Stomach (tissue), 9 donors: ENCODE data around the gene MYO5B. TPM values are rescaled to one million over a fixed set of nuclear protein-coding genes. Genes with fewer than 3 reads are reported as not detected.

Experiments
- DNase-seq, 2 donors: peaks; one replicate each; pipeline versions ENCODE4 v3.0.0 to v3.0.0-alpha.2; 2013 to 2019
- H3K27ac ChIP-seq, 5 donors: fragments of 200-600 bp in 4 of 5; sonication (generic) in 4 of 5; one replicate each; pipeline ENCODE4 v1.5.1; 2013 to 2019; ENCODE audit warnings: mild to moderate bottlenecking in 1 of 5, moderate library complexity in 1 of 5
- H3K27me3 ChIP-seq, 3 donors: fragments of 200-600 bp; sonication (generic); one replicate each; pipeline ENCODE4 v1.5.1; 2017 to 2019; ENCODE audit warnings: mixed run types in 1 of 3
- H3K36me3 ChIP-seq, 4 donors: fragments of 200-600 bp; sonication (generic); 1 replicate in 3 of 4; 2 replicates in 1 of 4; pipeline ENCODE4 v1.5.1; 2016 to 2019
- H3K4me1 ChIP-seq, 4 donors: fragments of 200-600 bp; sonication (generic); one replicate each; pipeline ENCODE4 v1.5.1; 2016 to 2019
- H3K4me3 ChIP-seq, 4 donors: fragments of 200-600 bp; sonication (generic) in 3 of 4; one replicate each; pipeline ENCODE4 v1.5.1; 2016 to 2019; ENCODE audit warnings: mild to moderate bottlenecking in 1 of 4
- H3K9me3 ChIP-seq, 4 donors: fragments of 200-600 bp; sonication (generic); one replicate each; pipeline ENCODE4 v1.5.1; 2016 to 2019
- EP300 ChIP-seq: sonication (generic); formaldehyde crosslinking; IDR thresholded peaks from one replicate; pipeline ENCODE4 v1.6.1; 2017; ENCODE audit warnings: antibody characterized with exemption
- POLR2A ChIP-seq, 4 donors: fragments of 450-650 bp; IDR thresholded peaks; one replicate each; pipeline ENCODE4 v1.6.1; 2016; ENCODE audit warnings: antibody characterized with exemption in 4 of 4, control low read depth in 2 of 4, mild to moderate bottlenecking in 1 of 4, moderate library complexity in 1 of 4
- POLR2AphosphoS5 ChIP-seq, 3 donors: sonication (generic); formaldehyde crosslinking; IDR thresholded peaks; one replicate each; pipeline ENCODE4 v1.6.1; 2016; ENCODE audit warnings: antibody characterized with exemption in 3 of 3
- WGBS, 5 donors: extraction: QIAGEN DNeasy Blood & Tissue Kit in 3 of 5; methylation state at CpG; one replicate each; pipeline versions ENCODE4 v1.1.5 to v1.1.7; 2013 to 2018; 5-methylcytosine and 5-hydroxymethylcytosine counted together
- intact Hi-C: fragments of 100-400 bp; cut with DNase I; formaldehyde crosslinking; loops from one replicate; pipeline ENCODE4 v1.15.1; 2023; ENCODE audit warnings: low total_unique reads
- polyA plus RNA-seq, 3 donors: library from polyadenylated mRNA; stranded (reverse); fragments of 200-250 nt; gene quantifications; one replicate each; pipeline ENCODE4 v1.2.3, GENCODE V29; 2013
- total RNA-seq, 5 donors: library from RNA; depleted of rRNA; stranded (reverse); fragments of >200 nt; gene quantifications; one replicate each; pipeline versions ENCODE4 v1.1.0 to v1.2.3, GENCODE V29; 2014 to 2016
- TF ChIP-seq, protein P1 (sequence below), 7 experiments: fragments of 450-650 bp in 4 of 7; fragments of 200-600 bp in 3 of 7; sonication (generic) in 3 of 7; IDR thresholded peaks; one replicate each; pipeline ENCODE4 v1.5.1; 2016 to 2019; ENCODE audit warnings: antibody characterized with exemption in 7 of 7, control low read depth in 2 of 7, mild to moderate bottlenecking in 1 of 7
- donor health status: healthy with polysubstance abuse.
- donor health status: Bipolar disorder and iron deficiency.
- donor health status: healthy.

MYO5B gene
- total and polyA plus RNA-seq, 8 donors, result 13.6 to 224 (median 33.7) TPM

- WGBS, 5 donors, result 87 to 96% (median 92%) methylated on average over 9 to 10 of the region's 10 CpGs
These were observed 351.8 kb downstream of the MYO5B start for GRCh38 chr18:49843131-49843530.

GRCh38 chr18:49842656-49843055 is 352.3 kb downstream of the MYO5B start:
- Histone ChIP-seq H3K27me3 (no peaks in the 10 kb centered on the region), H3K9me3 (no peaks in the 10 kb centered on the region), H3K36me3 (peaks cover 3 to 50% (median 32%) of the 10 kb centered on the region in 4 donors), H3K4me3 (no peak overlapping the region), H3K27ac (no peak overlapping the region), H3K4me1 (peaks cover 0 to 16% (median 5%) of the 10 kb centered on the region in 4 donors)
- no peak for DNase-seq
- WGBS, 5 donors, result 84 to 93% (median 92%) methylated on average over 4 of the region's 4 CpGs
- intact Hi-C loops, result no loop called here
- TF ChIP-seq EP300 (no peak), POLR2A (IDR thresholded peaks at IDR 0.05) (no peak), POLR2AphosphoS5 (IDR thresholded peaks at IDR 0.05) (no peak)
- TF ChIP-seq, protein P1, sequence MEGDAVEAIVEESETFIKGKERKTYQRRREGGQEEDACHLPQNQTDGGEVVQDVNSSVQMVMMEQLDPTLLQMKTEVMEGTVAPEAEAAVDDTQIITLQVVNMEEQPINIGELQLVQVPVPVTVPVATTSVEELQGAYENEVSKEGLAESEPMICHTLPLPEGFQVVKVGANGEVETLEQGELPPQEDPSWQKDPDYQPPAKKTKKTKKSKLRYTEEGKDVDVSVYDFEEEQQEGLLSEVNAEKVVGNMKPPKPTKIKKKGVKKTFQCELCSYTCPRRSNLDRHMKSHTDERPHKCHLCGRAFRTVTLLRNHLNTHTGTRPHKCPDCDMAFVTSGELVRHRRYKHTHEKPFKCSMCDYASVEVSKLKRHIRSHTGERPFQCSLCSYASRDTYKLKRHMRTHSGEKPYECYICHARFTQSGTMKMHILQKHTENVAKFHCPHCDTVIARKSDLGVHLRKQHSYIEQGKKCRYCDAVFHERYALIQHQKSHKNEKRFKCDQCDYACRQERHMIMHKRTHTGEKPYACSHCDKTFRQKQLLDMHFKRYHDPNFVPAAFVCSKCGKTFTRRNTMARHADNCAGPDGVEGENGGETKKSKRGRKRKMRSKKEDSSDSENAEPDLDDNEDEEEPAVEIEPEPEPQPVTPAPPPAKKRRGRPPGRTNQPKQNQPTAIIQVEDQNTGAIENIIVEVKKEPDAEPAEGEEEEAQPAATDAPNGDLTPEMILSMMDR (IDR thresholded peaks at IDR 0.05), result no peak

More at GRCh38 chr18:49843131-49843530, 351.8 kb downstream of the MYO5B start:
- Histone ChIP-seq H3K27me3 (peaks cover 0 to 4% (median 0%) of the 10 kb centered on the region in 3 donors), H3K4me1 (peaks cover 0 to 16% (median 5%) of the 10 kb centered on the region in 4 donors), H3K36me3 (peaks cover 3 to 50% (median 32%) of the 10 kb centered on the region in 4 donors), H3K4me3 (no peak overlapping the region), H3K27ac (no peak overlapping the region), H3K9me3 (no peaks in the 10 kb centered on the region)
- DNase-seq, result no peak
- intact Hi-C loops, result no loop called here
- no peak for TF ChIP-seq EP300
- TF ChIP-seq, protein P1 (IDR thresholded peaks at IDR 0.05), result no peak
- TF ChIP-seq POLR2AphosphoS5 (IDR thresholded peaks at IDR 0.05), result no peak
- TF ChIP-seq POLR2A (IDR thresholded peaks at IDR 0.05), result no peak

DNA sequence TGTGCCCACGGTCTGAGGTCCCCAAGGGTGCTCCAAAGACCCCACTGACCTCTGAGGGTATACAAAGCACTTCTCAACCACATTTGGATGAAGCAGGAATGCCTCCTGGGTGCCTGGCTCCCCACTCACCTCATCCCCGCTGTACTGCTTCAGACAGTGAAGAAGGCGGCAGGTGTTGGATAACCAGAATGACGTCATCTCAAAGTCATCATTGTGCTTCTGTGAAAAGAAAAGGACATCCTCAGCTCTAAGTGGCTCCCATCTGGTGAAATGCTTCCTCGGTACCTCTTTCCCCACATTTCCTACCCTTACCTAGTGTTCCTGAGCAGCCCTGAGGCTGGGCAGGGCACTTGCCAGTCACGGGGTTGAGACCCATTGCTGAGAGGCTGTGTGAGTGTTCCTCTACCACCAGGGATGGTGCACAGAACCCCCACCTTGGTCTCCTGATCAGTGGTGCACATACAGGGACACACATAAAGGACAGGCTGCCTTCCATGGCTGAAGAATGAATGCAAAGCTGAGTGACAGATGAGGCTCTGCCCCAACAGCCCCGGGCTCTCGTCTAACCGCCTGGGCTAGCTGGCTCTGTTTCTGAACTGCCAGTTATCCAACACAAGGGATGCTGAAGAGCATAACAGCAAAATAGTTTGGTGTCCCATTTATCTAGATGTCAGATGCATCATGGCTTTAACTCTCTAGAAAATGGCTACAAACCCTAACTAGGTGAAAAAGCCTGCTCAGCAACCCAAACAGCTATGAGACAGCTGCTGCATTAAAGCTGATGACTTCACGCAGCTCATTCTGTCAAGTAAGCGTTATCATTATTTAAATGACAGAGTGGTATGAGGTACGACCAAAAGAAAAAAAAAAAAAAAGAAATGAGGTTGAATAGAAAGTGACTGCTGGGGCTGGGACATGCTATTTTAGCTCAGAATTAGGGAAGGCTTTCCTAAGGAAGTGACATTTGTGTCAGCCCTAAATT is 353.4 kb downstream of the MYO5B start:
- Histone ChIP-seq H3K4me3 (no peak overlapping the region), H3K4me1 (peaks cover 0 to 20% (median 6%) of the 10 kb centered on the region in 4 donors), H3K27ac (no peak overlapping the region), H3K27me3 (no peaks in the 10 kb centered on the region), H3K36me3 (peaks cover 3 to 53% (median 36%) of the 10 kb centered on the region in 4 donors), H3K9me3 (no peaks in the 10 kb centered on the region)
- TF ChIP-seq POLR2AphosphoS5 (IDR thresholded peaks at IDR 0.05), result no peak
- TF ChIP-seq, protein P1 (IDR thresholded peaks at IDR 0.05), result no peak
- TF ChIP-seq EP300, result no peak
- no peak for TF ChIP-seq POLR2A (IDR thresholded peaks at IDR 0.05)
- no peak for DNase-seq
- 84 to 92% (median 89%) methylated on average over 11 to 12 of the region's 12 CpGs for WGBS, 5 donors
- intact Hi-C loops, result no loop called here

DNA sequence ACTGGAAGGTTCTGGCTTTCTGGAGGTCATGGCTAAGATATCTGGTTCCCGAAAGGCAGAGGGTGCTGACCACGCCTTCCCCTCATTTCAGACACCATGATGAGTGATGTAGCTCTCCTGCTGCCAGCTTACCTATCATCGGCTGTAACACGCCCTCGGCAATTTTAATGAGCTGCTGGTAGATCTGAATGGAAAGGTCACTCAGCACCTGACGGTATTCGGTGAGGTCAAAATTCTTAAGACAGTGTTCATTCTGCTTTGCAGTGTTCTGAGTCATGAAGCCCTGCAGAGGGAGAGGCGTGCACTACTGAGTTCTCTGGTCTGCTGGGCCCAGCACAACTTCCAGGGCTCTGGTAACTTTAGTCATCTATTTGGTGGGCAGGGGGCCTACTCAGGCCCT is 355.9 kb downstream of the MYO5B start:
- peaks cover 3 to 53% (median 32%) of the 10 kb centered on the region in 4 donors for H3K36me3 ChIP-seq
- intact Hi-C loops, result no loop called here

More for the DNA sequence above, 355.9 kb downstream of the MYO5B start:
- DNase-seq, result no peak
- H3K4me3 ChIP-seq, result no peak overlapping the region
- no peak for TF ChIP-seq EP300
- no peak for TF ChIP-seq POLR2A (IDR thresholded peaks at IDR 0.05)
- TF ChIP-seq, protein P1 (IDR thresholded peaks at IDR 0.05), result no peak
- no peak for TF ChIP-seq POLR2AphosphoS5 (IDR thresholded peaks at IDR 0.05)
- peaks cover 0 to 35% (median 8%) of the 10 kb centered on the region in 4 donors for H3K4me1 ChIP-seq
- no peak overlapping the region for H3K27ac ChIP-seq
- WGBS, 5 donors, result 94 to 98% (median 97%) methylated on average over 8 of the region's 8 CpGs
- no peaks in the 10 kb centered on the region for H3K9me3 ChIP-seq
- H3K27me3 ChIP-seq, result no peaks in the 10 kb centered on the region
